Skin epidermis (tissue), 12 donors: ENCODE data around the gene EIPR1.
A peak's percentile ranks its signal among the peaks of the same experiment; 100 is the strongest.
"Not testable (repeated sequence)": the region's sequence is repeated elsewhere in the genome, so short reads cannot be mapped to it uniquely, and the experiment has no call there.

Source experiments
- H3K27ac ChIP-seq, 21 experiments: fragments of 200-600 bp; sonication (generic) in 11 of 21; one replicate each; pipeline ENCODE4 v1.5.0; 2020; ENCODE audit warnings: mild to moderate bottlenecking in 3 of 21, inconsistent platforms in 2 of 21, moderate library complexity in 2 of 21
- H3K4me3 ChIP-seq, 7 experiments: fragments of 200-600 bp; sonication (generic) in 2 of 7; one replicate each; pipeline ENCODE4 v1.5.0; 2020; ENCODE audit warnings: inconsistent platforms in 2 of 7, mild to moderate bottlenecking in 2 of 7, moderate library complexity in 1 of 7

The EIPR1 gene

DNA sequence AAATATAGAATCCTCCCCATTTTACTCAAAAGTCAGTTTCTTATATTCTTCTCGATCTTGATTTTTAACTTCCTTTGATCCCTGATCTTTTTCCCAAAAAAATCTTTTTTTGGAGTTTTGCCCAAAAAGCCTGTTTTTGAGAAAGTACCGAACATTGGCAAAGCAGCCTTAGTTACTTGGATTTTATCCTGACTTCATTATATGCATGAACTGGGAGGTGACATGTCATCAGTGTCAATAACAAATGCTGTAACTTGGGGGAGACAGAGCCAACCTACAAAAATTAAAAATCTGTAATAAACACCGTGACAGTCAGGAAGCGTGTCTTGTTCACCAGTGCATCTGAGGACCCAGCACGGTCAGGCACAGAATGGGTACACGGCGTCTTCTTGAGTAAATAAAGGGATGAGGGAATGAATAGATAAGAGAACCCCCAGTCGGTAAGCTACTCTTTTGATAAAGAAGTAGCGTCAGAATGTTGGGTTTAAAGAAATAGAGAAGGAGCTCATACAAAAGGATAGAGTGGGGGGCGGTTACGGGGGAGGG lies 26.8 kb upstream of the EIPR1 start:
- no peak overlapping the region for H3K4me3 ChIP-seq
- H3K27ac ChIP-seq = peak overlapping the region in 2 of 21 experiments; percentile 16 to 51

DNA sequence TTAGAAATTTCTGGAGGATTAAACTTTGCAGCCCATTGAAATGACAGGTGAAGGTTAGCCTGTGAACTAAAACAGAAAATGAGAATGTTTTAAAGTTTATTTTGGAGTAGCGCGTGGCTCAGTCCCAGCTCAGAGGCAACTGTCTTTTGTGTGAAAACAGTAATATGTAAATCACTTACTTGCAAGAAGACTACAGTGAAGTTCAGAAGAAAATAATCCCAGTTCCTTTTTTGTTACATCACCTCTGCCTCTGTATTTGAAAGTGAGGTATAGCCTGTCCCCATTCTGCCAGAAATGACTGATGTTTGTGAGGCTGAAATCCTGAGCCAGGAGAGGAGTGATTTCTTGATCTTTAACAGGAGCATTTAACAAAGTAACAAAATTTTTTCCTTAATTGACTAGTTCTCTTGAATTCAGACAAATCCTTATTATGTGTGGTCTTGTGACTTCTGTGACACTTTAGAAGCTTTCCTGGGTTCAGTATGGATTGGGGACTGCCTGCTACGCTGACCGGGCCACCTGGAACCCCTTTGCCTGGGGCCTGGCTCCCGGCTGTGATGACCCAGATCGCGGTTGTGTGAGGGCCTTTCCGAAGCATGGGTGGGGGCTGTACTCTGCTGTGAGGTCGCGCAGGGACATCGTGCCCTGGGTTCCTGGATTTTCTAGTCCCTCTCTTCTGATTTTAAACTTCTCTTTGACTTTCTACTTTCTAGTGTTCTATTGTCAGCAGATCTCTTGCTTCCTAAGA lies 26.1 kb upstream of the EIPR1 start:
- H3K27ac ChIP-seq = no peak overlapping the region

DNA sequence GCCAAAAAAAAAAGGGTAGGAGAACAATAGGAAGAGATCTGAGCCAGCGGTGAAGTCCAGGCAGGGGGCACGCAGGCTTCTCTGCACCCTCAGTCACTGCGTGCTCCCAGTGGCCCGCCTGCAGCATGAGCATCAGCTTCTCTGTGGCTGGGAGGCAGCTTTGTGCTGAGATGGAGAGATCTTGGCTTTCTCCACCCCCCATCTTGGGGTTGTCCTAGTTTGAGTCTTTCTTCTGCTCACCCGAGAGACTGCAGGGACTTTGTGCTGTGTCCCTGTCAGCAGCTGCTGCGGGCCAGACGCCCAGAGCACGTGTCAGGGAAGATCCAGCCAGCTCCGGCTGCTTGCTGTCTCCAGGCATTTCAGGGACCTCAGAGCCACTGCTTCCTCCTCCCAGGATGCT lies 22.2 kb upstream of the EIPR1 start:
- no peak overlapping the region for H3K4me3 ChIP-seq
- no peak overlapping the region for H3K27ac ChIP-seq

More for the DNA sequence above, 26.1 kb upstream of the EIPR1 start:
- H3K4me3 ChIP-seq = no peak overlapping the region

DNA sequence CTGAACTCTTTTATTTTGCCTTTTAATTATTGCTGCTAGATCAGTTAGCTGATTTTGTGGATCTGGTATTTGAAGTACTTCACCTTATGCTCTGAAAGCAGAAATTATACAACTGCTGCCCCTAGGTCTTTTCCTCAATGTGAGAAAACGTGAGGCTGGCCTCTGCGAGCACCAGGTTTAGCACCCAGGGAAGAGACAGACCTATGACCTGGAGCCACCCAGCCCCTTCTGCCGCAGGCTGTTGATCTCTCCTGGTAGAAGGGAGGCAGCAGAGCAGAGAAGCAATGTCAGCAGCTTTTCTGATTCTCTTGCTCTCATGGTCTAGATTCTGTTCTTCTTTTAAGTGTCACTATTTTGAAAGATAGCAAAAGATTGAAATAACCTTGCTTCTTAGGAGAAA lies 21.8 kb upstream of the EIPR1 start:
- H3K27ac ChIP-seq = no peak overlapping the region
- no peak overlapping the region for H3K4me3 ChIP-seq

DNA sequence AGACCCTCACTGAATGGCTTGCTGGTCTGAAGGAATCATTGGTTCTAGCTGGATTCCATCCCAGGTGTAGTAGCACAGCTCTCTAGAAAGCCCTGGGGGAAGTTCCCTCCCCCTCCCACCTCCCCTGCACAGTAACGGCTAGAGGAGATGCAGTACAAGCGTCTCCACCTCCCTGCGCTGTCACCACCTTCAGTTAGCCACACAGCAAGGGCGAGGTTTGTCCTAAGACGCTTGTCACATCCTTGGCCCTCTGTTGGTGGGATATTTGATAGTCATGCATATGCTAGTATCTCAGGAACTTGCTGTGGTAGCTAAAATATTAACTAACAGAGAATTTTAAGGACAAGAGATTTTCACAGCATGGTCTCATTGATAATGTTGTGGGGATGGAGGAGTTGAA lies 21.2 kb upstream of the EIPR1 start:
- no peak overlapping the region for H3K4me3 ChIP-seq
- H3K27ac ChIP-seq = no peak overlapping the region

DNA sequence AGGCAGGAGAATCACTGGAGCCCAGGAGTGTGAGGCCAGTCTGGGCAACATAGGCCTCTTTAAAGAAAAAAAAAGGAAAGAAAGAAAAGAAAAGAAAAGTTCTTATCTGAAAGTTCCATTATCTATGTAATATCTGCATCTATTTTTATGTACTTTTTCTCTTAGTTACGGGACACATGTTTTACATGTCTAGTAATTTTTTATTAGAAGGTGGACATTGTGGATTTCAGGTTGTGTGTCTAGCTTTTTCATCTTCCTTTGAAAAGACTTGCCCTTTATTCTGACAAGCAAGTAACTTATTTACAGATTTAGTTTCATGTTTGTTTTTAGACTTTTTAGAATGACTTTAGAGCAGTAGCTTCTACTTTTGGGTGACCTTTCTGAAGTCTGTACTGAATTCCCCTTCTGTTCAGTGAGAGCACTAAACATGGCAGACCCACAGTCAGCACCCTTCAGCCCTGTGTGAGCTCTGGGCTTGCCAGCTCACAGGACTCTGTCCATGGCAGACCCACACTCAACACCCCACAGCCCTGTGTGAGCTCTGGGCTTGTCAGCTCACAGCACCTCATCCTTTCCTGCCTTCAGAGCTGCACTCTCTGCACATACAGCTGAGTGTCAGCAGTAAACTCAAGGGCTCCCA lies 19.4 kb upstream of the EIPR1 start:
- H3K4me3 ChIP-seq = no peak overlapping the region
- H3K27ac ChIP-seq = no peak overlapping the region

DNA sequence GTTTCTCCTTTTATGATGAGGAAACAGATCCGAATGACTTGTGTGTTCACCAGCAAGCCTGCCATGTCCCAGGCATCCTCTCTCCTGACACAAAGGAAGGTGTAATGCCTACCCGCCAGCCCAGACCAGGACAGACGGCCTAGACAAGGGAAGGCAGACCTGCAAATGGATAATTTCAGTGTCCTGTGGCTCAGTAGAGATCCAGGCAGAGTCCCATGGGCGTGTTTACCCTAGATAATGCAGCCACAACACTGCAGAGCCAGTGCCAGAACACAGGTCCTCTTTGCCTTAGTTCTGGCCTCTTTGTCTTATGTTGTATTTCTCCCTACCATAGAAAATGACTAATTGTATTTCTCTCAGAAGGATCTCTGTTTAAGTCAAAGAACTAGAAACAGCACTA lies 14.6 kb upstream of the EIPR1 start:
- Histone ChIP-seq H3K27ac (no peak overlapping the region), H3K4me3 (no peak overlapping the region)

DNA sequence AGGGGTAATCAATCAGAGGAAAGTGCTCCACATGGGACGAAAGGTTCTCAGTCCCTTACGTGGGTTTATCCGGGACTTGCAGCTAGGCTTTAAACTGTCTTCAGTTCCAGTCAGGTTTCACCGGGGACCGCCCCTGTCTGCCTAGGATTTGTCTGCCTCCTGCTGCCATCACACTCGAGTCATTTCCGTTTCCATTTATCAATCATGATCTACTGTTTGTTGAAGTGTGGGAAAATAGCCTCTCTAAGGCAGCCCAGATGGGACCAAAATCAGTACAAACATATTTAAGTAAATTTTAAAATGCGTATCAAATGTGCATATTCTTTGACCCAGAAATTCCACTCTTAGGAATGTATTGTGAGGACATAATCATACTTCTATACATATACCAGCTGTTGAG lies 12.4 kb upstream of the EIPR1 start:
- H3K4me3 ChIP-seq = no peak overlapping the region
- H3K27ac ChIP-seq = no peak overlapping the region

DNA sequence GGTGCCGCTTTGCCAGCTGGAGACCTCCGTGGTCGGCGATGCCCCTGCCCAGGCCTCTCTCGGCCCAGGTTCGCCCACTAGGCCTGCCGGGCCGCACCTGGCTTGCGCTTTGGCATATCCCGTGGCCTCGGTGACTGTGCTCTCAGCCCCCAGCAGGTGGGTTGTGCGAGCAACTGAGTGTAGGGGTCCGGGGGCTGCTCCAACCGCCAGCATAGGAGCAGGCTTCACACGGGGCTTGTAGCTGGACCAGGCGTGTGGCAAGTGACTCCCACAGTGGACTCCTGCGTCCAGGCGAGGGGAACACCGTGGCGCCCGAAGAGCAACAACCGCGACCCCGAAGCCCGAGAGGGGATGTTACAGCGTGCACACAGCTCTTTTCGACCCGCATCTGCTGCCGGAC lies 11.6 kb upstream of the EIPR1 start:
- Histone ChIP-seq H3K4me3 (no peak overlapping the region), H3K27ac (no peak overlapping the region)

DNA sequence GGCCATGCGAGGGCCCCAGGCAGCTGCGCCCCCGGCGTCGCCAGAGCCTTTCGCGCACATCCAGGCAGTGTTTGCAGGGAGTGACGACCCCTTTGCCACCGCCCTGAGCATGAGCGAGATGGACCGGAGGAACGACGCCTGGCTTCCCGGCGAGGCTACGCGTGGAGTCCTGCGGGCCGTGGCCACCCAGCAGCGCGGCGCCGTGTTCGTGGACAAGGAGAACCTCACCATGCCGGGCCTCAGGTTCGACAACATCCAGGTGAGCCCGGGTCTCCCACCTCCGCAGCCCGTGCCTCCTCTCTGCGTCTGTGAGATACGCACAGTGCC lies 10.8 kb upstream of the EIPR1 start:
- no peak overlapping the region for H3K27ac ChIP-seq
- H3K4me3 ChIP-seq = no peak overlapping the region

DNA sequence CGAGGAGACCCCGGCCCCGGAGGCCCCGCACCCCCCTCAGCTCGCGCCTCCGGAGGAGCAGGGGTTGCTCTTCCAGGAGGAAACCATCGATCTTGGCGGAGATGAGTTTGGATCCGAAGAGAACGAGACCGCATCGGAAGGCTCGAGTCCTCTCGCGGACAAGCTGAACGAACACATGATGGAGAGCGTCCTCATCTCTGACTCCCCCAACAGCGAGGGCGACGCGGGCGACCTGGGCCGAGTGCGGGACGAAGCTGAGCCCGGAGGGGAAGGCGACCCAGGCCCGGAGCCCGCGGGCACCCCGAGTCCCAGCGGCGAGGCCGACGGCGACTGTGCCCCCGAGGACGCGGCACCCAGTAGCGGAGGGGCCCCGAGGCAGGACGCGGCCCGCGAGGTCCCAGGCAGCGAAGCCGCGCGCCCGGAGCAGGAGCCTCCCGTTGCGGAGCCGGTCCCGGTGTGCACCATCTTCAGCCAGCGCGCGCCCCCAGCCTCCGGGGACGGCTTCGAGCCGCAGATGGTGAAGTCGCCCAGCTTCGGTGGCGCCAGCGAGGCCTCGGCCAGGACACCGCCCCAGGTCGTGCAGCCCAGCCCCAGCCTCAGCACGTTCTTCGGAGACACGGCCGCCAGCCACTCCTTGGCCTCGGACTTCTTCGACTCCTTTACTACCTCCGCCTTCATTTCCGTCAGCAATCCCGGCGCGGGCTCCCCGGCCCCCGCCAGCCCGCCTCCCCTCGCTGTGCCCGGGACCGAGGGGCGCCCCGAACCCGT lies 10.2 kb upstream of the EIPR1 start:
- Histone ChIP-seq H3K4me3 (no peak overlapping the region), H3K27ac (no peak overlapping the region)

DNA sequence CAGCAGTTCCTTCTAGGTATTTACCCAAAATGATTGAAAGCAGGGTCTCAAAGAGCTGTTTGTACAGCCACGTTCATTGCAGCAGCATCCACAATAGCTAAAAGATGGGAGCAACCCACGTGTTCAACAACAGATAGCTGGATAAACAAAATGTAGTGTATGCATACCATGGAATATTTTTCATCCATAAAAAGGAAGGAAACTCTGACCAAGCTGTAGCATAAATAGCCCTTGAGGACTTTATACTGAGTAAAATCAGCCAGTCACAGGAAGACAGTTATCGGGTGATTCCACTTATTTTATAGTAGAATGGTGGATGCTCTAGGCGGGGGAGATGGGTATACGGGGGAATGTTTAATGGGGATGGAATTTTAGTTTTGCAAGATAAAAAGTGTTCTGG lies 9.4 kb upstream of the EIPR1 start:
- Histone ChIP-seq H3K4me3 (no peak overlapping the region), H3K27ac (no peak overlapping the region)

DNA sequence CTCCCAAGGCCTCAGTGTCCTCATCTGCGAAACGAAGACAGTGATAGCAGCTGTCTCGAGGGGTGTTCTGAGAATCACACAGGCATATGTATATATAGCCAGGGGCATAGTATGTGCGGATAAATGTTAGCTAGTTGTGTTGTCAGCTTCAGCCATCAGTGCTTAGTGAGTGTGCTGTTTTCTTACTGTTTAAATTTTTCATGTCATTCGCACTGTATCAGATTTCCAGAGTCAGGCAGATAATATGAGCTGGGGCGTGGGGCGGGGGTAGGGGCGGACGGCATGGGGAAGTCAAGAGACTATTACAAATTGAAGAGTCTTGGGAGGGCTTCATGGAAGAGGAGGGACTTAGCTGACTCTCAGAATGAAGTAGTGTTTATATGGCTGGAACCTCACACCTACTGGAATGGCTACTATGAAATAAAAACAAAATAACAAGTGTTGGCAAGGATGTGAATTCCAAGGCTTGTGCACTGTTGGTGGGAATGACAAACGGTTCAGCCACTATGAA lies 8.9 kb upstream of the EIPR1 start:
- no peak overlapping the region for H3K27ac ChIP-seq
- no peak overlapping the region for H3K4me3 ChIP-seq

DNA sequence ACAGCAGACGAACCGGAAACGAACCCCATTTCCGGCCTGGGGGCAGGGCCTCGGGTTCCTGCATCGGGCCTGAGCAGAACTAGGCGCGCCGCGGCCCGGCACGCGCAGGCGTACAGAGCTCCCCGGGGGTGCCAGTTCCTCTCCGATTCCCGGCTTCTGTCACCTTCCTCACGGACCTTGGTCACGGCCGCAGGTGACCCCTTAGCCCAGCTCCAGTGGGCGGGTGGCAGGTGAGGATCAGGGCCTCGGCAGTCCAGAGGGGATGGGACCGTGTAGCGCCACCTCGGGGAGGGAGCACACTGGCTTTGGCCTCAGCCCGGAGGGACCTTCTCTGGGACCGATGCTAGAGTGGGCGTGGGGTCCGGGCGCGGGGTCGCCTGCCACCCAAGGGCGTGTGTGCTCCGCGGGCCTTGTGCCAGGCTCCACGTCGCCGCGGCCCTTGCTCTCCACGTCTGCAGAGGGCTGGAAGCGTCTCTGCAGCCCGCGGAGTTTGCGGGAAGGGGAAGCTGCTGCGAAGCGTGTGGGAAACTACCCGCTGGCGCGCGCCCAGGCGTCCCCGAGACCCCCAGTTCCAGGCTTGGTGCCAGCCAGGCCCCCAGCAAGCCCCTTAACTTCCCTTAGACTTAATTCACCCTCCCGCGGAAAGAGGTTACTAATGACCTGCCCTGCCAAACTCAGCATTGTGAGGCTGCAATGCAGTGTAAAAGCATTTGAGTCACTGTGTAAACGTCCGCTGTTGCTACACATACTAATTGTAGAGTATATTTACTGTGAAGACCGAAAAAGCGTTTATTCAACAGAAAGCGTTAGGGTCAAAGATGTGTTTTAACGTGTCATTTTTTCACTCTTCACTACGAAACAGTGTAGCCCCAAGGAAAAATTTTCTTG lies 2.3 kb upstream of the EIPR1 start, which contains the start of gene TRAPPC12:
TRAPPC12 (plus strand) TSS at position 48 of the 888 bp plus-strand sequence. CDS start 7,930 bp downstream, outside the sequence.
- peak within 1 kb of the TSS; percentile 63 to 97 (median 93) for H3K27ac ChIP-seq
- peak within 1 kb of the TSS; percentile 61 to 99 (median 89) for H3K4me3 ChIP-seq

DNA sequence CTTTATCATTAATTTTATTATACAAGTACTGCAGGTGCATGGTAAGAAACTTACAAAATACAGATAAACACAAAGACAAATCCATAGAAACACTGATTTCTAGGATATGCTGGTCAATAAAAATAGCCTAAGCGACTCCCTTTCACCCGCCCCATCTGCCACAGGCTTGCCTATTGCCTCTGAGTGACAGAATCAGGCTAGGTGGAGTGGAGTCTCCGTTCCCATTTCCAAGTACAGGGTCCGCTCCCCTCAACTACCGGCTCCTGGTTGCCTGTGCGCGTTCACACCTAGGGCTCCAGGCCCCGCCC lies 1.7 kb upstream of the EIPR1 start:
- Histone ChIP-seq H3K27ac (peak overlapping the region in 20 of 21 experiments; percentile 69 to 97 (median 93)), H3K4me3 (peak overlapping the region; percentile 61 to 99 (median 87))

DNA sequence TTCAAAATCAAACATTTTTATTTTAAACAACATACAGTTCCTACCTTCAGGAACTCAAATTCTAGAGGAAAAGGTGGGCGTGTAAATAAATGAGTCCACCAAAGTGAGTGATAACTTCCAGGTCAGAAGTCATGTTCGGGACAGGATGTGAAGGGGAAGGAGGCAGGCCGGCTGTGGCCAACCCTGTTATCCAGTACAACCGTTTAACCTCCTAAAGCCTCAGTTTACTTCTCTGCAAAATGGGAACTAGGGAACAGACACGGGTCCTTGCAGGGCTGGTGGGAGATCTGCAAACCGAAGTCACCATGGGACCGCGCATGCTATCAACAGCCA lies 373 bp downstream of the EIPR1 start:
- H3K27ac ChIP-seq = peak overlapping the region in 20 of 21 experiments; percentile 56 to 93 (median 83)
- H3K4me3 ChIP-seq = peak overlapping the region; percentile 70 to 98 (median 84)

DNA sequence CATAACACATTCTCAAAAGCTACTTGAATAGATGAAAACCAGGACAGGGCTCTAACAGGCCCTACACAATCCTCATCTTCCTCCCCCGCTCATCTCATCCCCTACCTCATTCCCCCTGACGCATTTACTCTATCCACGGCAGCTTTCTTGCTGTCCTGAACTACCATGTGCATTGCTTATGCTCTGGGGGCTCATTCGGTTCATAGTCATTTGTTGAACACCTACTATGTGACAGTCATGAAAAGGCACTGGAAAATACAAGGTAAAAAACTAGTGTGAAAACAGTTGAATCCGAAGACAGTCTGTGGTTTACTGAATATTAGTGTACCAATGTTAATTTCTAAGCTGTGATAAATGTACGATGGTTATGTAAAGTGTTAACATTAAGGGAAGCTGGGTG lies 797 bp downstream of the EIPR1 start:
- Histone ChIP-seq H3K4me3 (peak overlapping the region; percentile 70 to 98 (median 84)), H3K27ac (peak overlapping the region in 4 of 21 experiments; percentile 78 to 93 (median 84))

DNA sequence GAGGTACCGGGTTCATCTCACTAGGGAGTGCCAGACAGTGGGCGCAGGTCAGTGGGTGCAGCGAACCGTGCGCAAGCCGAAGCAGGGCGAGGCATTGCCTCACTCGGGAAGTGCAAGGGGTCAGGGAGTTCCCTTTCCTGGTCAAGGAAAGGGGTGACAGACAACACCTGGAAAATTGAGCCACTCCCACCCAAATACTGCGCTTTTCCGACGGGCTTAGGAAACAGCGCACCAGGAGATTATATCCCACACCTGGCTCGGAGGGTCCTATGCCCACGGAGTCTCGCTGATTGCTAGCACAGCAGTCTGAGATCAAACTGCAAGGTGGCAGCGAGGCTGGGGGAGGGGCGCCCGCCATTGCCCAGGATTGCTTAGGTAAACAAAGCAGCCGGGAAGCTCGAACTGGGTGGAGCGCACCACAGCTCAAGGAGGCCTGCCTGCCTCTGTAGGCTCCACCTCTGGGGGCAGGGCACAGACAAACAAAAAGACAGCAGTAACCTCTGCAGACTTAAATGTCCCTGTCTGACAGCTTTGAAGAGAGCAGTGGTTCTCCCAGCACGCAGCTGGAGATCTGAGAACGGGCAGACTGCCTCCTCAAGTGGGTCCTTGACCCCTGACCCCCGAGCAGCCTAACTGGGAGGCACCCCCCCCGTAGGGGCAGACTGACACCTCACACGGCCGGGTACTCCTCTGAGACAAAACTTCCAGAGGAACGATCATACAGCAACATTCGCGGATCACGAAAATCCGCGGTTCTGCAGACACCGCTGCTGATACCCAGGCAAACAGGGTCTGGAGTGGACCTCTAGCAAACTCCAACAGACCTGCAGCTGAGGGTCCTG lies 8.1 kb downstream of the EIPR1 start:
- H3K27ac ChIP-seq, H3K4me3 ChIP-seq: not testable (repeated sequence)

DNA sequence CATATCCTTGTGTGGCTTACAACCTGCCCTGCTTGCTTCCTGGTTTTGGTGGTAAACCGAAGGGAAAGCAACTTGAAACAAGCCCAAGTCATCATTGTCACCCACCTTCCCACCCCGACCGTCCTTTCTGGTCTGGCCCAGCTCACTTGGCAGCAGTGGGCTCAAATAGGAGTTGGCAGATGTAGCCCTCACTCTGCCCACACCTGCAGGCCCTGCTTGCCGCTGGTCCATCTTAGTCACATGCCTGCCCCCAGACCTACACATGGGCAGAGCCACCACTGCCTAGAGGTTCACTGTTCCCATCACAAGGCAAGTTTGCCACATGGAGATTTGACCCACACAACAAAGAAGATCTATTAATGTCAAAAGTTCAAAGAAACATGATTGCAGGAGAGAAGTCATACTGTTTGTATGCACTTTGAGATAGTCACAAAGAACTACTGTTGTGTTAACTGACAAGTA lies 9.3 kb downstream of the EIPR1 start:
- H3K4me3 ChIP-seq = no peak overlapping the region
- H3K27ac ChIP-seq = no peak overlapping the region
